Panc1 (cell line): ENCODE data around the gene PMPCA. TPM values are rescaled to one million over a fixed set of nuclear protein-coding genes. Genes with fewer than 3 reads are reported as not detected.

ENCODE experiments used
- ATAC-seq: fragments of 200-7000 bp; cut with Tn5 transposase; 2 replicates; pipeline ENCODE4 v1.9.1; 2020; ENCODE audit warnings: mild to moderate bottlenecking, moderate library complexity
- BruUV-seq: library from RNA; stranded (reverse); fragments of 400-500 nt; replicated peaks from 2 replicates; lab custom pipeline; 2021; lab: Mats Ljungman, UMichigan
- CTCF ChIA-PET: fragments of 300-600 bp; sonication (Branson Sonifier 250); formaldehyde crosslinking; loops from one replicate; lab custom pipeline; 2022; ENCODE audit warnings: antibody characterized with exemption; lab: Charles Lee
- POLR2A ChIA-PET: fragments of 300-600 bp; sonication (Branson Sonifier 250); formaldehyde crosslinking; loops from one replicate; lab custom pipeline; 2022; ENCODE audit warnings: antibody characterized with exemption; lab: Charles Lee
- DNase-seq: peaks from one replicate; pipeline ENCODE4 v3.0.0-alpha.2; 2010; ENCODE audit warnings: low read depth, low spot score
- H3K27ac ChIP-seq: 2 replicates; pipeline ENCODE4 v1.5.1; 2011; ENCODE audit warnings: mild to moderate bottlenecking, low read length, inconsistent platforms
- H3K27me3 ChIP-seq: fragments of 200-500 bp; sonication (Bioruptor generic); 2 replicates; pipeline ENCODE4 v1.6.0; 2014; ENCODE audit warnings: low read length, inconsistent platforms; ENCODE audit not compliant: control insufficient read depth, insufficient read depth
- H3K36me3 ChIP-seq: fragments of 200-500 bp; sonication (Bioruptor generic); 2 replicates; pipeline ENCODE4 v1.5.1; 2014; ENCODE audit warnings: inconsistent platforms, mild to moderate bottlenecking, low read length, moderate library complexity; ENCODE audit not compliant: control insufficient read depth, insufficient read depth
- H3K4me1 ChIP-seq: 2 replicates; pipeline ENCODE4 v1.5.1; 2011; ENCODE audit warnings: inconsistent platforms, mild to moderate bottlenecking, low read length, moderate library complexity; ENCODE audit not compliant: control insufficient read depth, insufficient read depth
- H3K4me3 ChIP-seq, 2 experiments: 2 replicates each; pipeline ENCODE4 v1.5.1; 2011 to 2012; ENCODE audit warnings: low read depth in 2 of 2, low read length in 2 of 2, mild to moderate bottlenecking in 2 of 2, inconsistent platforms in 1 of 2, moderate library complexity in 1 of 2
- H3K9me3 ChIP-seq: fragments of 200-500 bp; sonication (Bioruptor generic); 2 replicates; pipeline ENCODE4 v1.5.1; 2014; ENCODE audit warnings: low read depth, mild to moderate bottlenecking, inconsistent platforms, low read length, moderate library complexity; ENCODE audit not compliant: control insufficient read depth, insufficient read depth
- POLR2AphosphoS5 ChIP-seq: IDR thresholded peaks from 2 replicates; pipeline ENCODE4 v1.6.1; 2012; ENCODE audit warnings: mild to moderate bottlenecking, low read depth, low read length, moderate library complexity
- SIN3A ChIP-seq: IDR thresholded peaks from 2 replicates; pipeline ENCODE4 v1.6.1; 2012; ENCODE audit warnings: low read depth, mild to moderate bottlenecking, low read length, moderate library complexity, borderline replicate concordance; ENCODE audit not compliant: insufficient read depth
- TCF7L2 ChIP-seq: IDR thresholded peaks from 2 replicates; pipeline ENCODE4 v1.6.1; 2011; ENCODE audit warnings: mild to moderate bottlenecking, low read depth, low read length, inconsistent platforms
- in situ Hi-C: cut with HindIII; loops from 2 replicates; pipeline ENCODE4 v1.10.0; 2016; ENCODE audit warnings: low sequenced_read_pairs, low pct_unique_long_range_greater_than_20kb
- intact Hi-C: fragments of 100-400 bp; cut with micrococcal nuclease; formaldehyde crosslinking; loops from one replicate; pipeline ENCODE4 v1.10.0; 2022; ENCODE audit not compliant: unreplicated experiment
- total RNA-seq: library from RNA; stranded (reverse); gene quantifications from one replicate; pipeline ENCODE4 v1.2.1, GENCODE V29; 2021; ENCODE audit not compliant: unreplicated experiment
- TF ChIP-seq, protein P1 (sequence below): fragments of 450-650 bp; IDR thresholded peaks from 2 replicates; pipeline ENCODE4 v1.5.1; 2017; ENCODE audit warnings: mild to moderate bottlenecking
- TF ChIP-seq, protein P2 (sequence below), 2 experiments: IDR thresholded peaks; 2 replicates each; pipeline ENCODE4 v1.6.1; 2011 to 2012; ENCODE audit warnings: low read depth in 2 of 2, control low read depth in 1 of 2, low read length in 1 of 2, mild to moderate bottlenecking in 1 of 2, moderate library complexity in 1 of 2; ENCODE audit not compliant: insufficient read depth in 1 of 2

PMPCA gene
- total RNA-seq, 1 experiment from 2014 or later: 60.9 TPM

DNA sequence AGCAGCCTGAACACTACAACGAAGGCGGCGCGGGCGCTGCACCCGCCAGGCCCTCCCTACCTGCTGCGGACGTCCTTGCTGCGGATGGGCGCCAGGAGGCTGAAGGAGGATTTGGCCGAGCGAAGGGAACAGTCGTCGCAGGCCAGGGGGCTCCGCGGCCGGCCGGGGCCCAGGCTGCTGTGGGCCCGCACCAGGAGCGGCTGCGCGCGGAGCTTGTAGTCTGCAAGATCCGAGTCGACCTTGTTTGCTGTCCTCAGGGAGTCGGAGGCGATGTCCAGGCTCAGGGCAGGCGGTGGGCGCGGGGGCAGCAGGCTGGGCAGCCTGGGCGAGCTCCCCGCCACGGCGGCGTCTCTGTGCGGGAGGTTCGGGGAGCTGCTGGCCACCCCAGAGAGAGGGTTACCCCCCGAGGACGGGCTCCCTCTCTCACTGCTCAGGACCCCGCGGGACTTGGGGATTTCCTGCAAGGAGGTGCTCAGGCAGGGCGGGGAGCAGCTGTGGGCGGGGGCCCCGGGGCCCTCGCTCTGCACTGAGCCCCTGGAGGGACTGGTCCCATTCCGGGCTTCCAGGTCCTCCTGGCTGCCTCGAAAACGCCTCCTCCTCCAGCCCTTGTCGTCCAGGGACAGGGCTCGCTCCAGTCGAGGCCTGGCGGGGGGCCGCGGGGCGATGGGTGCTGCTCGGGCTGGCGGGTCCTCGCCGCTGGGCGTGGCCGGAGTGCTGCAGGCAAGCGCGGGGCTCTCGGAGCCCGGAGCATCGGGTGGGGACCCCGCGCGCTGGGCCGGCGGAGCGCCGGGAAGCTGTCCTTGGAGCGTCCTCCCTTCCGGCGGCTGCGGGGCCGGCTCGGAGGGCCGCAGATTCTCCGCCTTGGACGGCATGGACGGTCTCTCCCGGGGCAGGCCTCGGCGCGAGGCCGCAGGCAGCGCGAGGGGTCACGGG lies 28.4 kb downstream of the PMPCA start:
- no TSS peak for BruUV-seq
- ATAC-seq: peak; percentile 57
- Histone ChIP-seq H3K27ac (peak overlapping the region; percentile 54), H3K27me3 (no peaks in the 10 kb centered on the region), H3K9me3 (no peaks in the 10 kb centered on the region), H3K36me3 (no peaks in the 10 kb centered on the region; the same call in 1 of the 2 replicates), H3K4me1 (no peaks in the 10 kb centered on the region), H3K4me3 (peak overlapping the region; percentile 62 to 69)
- DNase-seq: no peak
- ChIA-PET CTCF (interaction anchor here (0.5 to 0.6 kb wide), 2 partner anchors 42 to 263 kb away, joined by 5 to 8 read pairs; no protein-coding TSS in a partner anchor), POLR2A (no interaction called here)
- TF ChIP-seq POLR2AphosphoS5: no peak
- TF ChIP-seq SIN3A: no peak
- no peak for TF ChIP-seq TCF7L2
- TF ChIP-seq, protein P1, sequence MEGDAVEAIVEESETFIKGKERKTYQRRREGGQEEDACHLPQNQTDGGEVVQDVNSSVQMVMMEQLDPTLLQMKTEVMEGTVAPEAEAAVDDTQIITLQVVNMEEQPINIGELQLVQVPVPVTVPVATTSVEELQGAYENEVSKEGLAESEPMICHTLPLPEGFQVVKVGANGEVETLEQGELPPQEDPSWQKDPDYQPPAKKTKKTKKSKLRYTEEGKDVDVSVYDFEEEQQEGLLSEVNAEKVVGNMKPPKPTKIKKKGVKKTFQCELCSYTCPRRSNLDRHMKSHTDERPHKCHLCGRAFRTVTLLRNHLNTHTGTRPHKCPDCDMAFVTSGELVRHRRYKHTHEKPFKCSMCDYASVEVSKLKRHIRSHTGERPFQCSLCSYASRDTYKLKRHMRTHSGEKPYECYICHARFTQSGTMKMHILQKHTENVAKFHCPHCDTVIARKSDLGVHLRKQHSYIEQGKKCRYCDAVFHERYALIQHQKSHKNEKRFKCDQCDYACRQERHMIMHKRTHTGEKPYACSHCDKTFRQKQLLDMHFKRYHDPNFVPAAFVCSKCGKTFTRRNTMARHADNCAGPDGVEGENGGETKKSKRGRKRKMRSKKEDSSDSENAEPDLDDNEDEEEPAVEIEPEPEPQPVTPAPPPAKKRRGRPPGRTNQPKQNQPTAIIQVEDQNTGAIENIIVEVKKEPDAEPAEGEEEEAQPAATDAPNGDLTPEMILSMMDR: no peak
- TF ChIP-seq, protein P2, sequence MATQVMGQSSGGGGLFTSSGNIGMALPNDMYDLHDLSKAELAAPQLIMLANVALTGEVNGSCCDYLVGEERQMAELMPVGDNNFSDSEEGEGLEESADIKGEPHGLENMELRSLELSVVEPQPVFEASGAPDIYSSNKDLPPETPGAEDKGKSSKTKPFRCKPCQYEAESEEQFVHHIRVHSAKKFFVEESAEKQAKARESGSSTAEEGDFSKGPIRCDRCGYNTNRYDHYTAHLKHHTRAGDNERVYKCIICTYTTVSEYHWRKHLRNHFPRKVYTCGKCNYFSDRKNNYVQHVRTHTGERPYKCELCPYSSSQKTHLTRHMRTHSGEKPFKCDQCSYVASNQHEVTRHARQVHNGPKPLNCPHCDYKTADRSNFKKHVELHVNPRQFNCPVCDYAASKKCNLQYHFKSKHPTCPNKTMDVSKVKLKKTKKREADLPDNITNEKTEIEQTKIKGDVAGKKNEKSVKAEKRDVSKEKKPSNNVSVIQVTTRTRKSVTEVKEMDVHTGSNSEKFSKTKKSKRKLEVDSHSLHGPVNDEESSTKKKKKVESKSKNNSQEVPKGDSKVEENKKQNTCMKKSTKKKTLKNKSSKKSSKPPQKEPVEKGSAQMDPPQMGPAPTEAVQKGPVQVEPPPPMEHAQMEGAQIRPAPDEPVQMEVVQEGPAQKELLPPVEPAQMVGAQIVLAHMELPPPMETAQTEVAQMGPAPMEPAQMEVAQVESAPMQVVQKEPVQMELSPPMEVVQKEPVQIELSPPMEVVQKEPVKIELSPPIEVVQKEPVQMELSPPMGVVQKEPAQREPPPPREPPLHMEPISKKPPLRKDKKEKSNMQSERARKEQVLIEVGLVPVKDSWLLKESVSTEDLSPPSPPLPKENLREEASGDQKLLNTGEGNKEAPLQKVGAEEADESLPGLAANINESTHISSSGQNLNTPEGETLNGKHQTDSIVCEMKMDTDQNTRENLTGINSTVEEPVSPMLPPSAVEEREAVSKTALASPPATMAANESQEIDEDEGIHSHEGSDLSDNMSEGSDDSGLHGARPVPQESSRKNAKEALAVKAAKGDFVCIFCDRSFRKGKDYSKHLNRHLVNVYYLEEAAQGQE (IDR thresholded peaks at IDR 0.05; ENCODE audit: insufficient read depth in 1 of 2, low read depth in 2 of 2, low read length in 1 of 2): no peak
- in situ Hi-C loops: no loop called here
- intact Hi-C loops: no loop called here

DNA sequence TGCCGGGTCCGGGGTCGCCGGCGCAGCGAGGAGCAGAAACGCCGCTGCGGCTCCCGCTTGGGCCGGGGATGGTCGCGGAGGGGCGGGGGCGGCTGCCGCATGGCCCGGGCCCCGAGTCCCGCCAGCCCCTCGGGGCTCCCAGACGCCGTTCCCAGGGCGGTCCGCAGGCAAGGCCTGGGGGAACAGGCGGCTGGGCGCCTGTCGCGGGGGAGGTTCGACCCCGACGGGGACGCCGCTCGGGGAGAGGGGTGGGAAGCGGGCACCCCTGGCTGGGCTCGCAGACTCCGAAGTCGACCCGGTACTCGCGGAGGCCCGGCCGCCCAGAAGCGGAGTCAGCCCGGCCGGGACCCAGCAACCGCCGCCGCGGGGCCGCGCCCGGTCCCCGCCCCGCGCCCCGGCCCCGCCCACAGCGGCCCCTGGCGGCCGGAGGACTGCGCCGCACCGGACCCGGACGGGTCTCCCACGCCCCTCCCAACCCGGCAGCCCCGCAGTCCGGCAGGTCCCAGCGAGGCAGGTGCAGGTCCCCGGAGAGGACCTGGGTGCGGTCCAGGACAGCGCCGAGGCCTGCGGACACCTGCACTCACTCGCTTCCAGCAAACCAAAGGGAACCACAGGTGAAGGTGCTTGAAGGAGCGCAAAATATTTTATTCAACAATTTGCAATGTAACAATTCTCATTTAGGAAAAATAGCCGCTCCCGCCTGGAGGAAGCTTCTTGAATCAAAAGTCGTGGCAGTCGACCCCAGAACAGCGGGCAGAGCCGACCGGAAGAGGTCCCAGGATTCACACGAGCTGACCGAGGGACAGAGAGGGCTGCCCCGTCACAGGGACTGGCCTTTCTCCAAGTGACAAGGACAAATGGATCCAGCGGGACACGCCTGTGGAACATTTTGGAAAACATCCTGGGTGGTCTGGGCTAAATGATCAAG lies 29.3 kb downstream of the PMPCA start, which contains the start of gene INPP5E:
Gene INPP5E, minus strand, starts transcription at position 365 of the 928 bp plus-strand sequence. CDS start 426 bp downstream, outside the sequence.
- CTCF ChIA-PET: no interaction called here
- H3K36me3 ChIP-seq: no peaks in the 10 kb centered on the region; the same call in 1 of the 2 replicates

More for the DNA sequence above, 29.3 kb downstream of the PMPCA start, which contains the start of gene INPP5E:
- BruUV-seq: no TSS peak
- TF ChIP-seq, protein P2 (IDR thresholded peaks at IDR 0.05; ENCODE audit: insufficient read depth in 1 of 2, low read depth in 2 of 2, low read length in 1 of 2): no peak
- peak; percentile 61; the same call in 1 of the 2 replicates for TF ChIP-seq POLR2AphosphoS5
- peak; percentile 77; the same call in 1 of the 2 replicates for TF ChIP-seq SIN3A
- TF ChIP-seq, protein P1: peak; percentile 96
- no peak for TF ChIP-seq TCF7L2
- peak within 1 kb of the TSS; percentile 54 for H3K27ac ChIP-seq
- in situ Hi-C loops: no loop called here
- H3K4me3 ChIP-seq: peak within 1 kb of the TSS; percentile 62 to 69
- POLR2A ChIA-PET: interaction anchor here (0.6 kb wide), 1 partner anchor 12 kb away, joined by 4 read pairs; no protein-coding TSS in a partner anchor
- no peaks in the 10 kb centered on the region for H3K9me3 ChIP-seq
- no peaks in the 10 kb centered on the region for H3K27me3 ChIP-seq
- DNase-seq (no peak), ATAC-seq (peak; percentile 89)
- intact Hi-C loops: no loop called here
- H3K4me1 ChIP-seq: no peaks in the 10 kb centered on the region
